ENCODE data around the gene UGT1A6. TPM values are rescaled to one million over a fixed set of nuclear protein-coding genes. Genes with fewer than 3 reads are reported as not detected.
"Not testable (repeated sequence)": the region's sequence is repeated elsewhere in the genome, so short reads cannot be mapped to it uniquely, and the experiment has no call there.

The UGT1A6 gene
- total RNA-seq, 2 donors from 2014 or later: 4.4 to 5.5 TPM

- Histone ChIP-seq H3K9ac (ENCODE audit: low read depth in 2 of 2, low read length in 2 of 2) (no peak within 1 kb of the TSS), H3K27me3 (no peaks in the 10 kb centered on the region), H3K27ac (no peak within 1 kb of the TSS), H3K36me3 (no peaks in the 10 kb centered on the region), H3K4me1 (no peaks in the 10 kb centered on the region), H3K9me3 (no peaks in the 10 kb centered on the region), H3K4me3 (no peak within 1 kb of the TSS)
- no peak for DNase-seq
- TF ChIP-seq, protein P1, sequence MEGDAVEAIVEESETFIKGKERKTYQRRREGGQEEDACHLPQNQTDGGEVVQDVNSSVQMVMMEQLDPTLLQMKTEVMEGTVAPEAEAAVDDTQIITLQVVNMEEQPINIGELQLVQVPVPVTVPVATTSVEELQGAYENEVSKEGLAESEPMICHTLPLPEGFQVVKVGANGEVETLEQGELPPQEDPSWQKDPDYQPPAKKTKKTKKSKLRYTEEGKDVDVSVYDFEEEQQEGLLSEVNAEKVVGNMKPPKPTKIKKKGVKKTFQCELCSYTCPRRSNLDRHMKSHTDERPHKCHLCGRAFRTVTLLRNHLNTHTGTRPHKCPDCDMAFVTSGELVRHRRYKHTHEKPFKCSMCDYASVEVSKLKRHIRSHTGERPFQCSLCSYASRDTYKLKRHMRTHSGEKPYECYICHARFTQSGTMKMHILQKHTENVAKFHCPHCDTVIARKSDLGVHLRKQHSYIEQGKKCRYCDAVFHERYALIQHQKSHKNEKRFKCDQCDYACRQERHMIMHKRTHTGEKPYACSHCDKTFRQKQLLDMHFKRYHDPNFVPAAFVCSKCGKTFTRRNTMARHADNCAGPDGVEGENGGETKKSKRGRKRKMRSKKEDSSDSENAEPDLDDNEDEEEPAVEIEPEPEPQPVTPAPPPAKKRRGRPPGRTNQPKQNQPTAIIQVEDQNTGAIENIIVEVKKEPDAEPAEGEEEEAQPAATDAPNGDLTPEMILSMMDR (IDR thresholded peaks at IDR 0.05): no peak
- intact Hi-C loops (cut with DNase I): no loop called here
Measured at GRCh38 chr2:233728723-233729301, 36.1 kb downstream of the UGT1A6 start, which contains the start of gene UGT1A3. UGT1A3 (plus strand) TSS chr2:233729042; CDS start chr2:233729127, 85 bp downstream.

- intact Hi-C loops (cut with DNase I); H3K9me3 ChIP-seq; H3K36me3 ChIP-seq; H3K9ac ChIP-seq (ENCODE audit: low read depth in 2 of 2, low read length in 2 of 2); H3K4me3 ChIP-seq; H3K27ac ChIP-seq; H3K27me3 ChIP-seq; H3K4me1 ChIP-seq: not testable (repeated sequence)
- DNase-seq: peak; percentile 47
Measured at GRCh38 chr2:233736868-233737653, 44.4 kb downstream of the UGT1A6 start.

DNA sequence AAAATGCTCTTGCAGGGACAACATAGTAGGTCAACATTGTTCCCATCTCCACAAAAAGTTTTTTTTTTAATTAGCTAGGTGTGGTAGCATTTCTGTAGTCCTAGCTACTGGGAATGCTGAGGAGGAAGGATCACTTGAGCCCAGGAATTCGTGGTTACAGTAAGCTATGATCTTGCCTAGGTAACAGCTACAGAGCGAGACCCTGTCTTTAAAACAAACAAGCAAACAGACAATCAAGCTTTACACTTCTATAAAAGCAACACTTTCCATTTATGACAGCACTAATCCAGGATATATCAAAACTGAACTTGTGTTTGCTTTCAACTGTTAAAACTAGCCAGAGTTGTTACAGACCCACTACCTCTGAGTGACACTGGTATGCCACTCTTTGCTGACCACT is 48.2 kb downstream of the UGT1A6 start:
- Histone ChIP-seq H3K36me3 (no peaks in the 10 kb centered on the region), H3K27ac (no peak overlapping the region), H3K27me3 (no peaks in the 10 kb centered on the region), H3K9ac (ENCODE audit: low read depth in 2 of 2, low read length in 2 of 2) (no peak overlapping the region), H3K4me3 (no peak overlapping the region), H3K4me1 (no peaks in the 10 kb centered on the region), H3K9me3 (no peaks in the 10 kb centered on the region)
- intact Hi-C loops (cut with DNase I): no loop called here
- TF ChIP-seq, protein P1 (IDR thresholded peaks at IDR 0.05): no peak
- no peak for DNase-seq

GRCh38 chr2:233743464-233744259 is 51.0 kb downstream of the UGT1A6 start:
- intact Hi-C loops (cut with DNase I): no loop called here
- Histone ChIP-seq H3K9ac (ENCODE audit: low read depth in 2 of 2, low read length in 2 of 2) (no peak overlapping the region), H3K9me3 (no peaks in the 10 kb centered on the region), H3K4me3 (no peak overlapping the region), H3K27ac (no peak overlapping the region), H3K36me3 (no peaks in the 10 kb centered on the region), H3K27me3 (no peaks in the 10 kb centered on the region), H3K4me1 (no peaks in the 10 kb centered on the region)
- TF ChIP-seq, protein P1 (IDR thresholded peaks at IDR 0.05): no peak
- DNase-seq: no peak

GRCh38 chr2:233745073-233745755 is 52.5 kb downstream of the UGT1A6 start:
- H3K4me3 ChIP-seq: no peak overlapping the region
- intact Hi-C loops (cut with DNase I): no loop called here
- H3K9me3 ChIP-seq: no peaks in the 10 kb centered on the region
- TF ChIP-seq, protein P1 (IDR thresholded peaks at IDR 0.05): no peak
- no peak overlapping the region for H3K27ac ChIP-seq
- no peaks in the 10 kb centered on the region for H3K4me1 ChIP-seq
- H3K36me3 ChIP-seq: no peaks in the 10 kb centered on the region
- no peak for DNase-seq
- H3K27me3 ChIP-seq: no peaks in the 10 kb centered on the region
- H3K9ac ChIP-seq (ENCODE audit: low read depth in 2 of 2, low read length in 2 of 2): no peak overlapping the region

DNA sequence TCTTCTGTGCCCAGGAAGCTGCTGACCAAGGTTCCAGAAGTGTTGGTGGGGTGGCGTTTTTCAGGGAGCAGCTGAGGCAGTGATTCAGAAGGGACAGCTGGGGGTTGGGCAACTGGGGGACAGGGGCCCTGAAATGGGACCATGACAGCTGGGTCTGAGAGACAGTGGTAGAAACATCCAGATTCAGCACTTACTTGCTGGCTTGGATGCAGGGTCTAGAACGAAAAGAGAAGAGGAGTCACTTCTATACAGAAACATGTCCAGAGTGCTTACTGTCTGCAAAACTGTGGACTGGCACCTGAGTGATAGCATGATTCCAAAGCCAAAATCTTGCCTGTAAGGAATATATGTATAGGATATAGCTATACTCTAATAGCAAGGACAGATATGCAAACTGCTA is 53.1 kb downstream of the UGT1A6 start:
- H3K27ac ChIP-seq; DNase-seq; H3K4me1 ChIP-seq; H3K4me3 ChIP-seq; H3K36me3 ChIP-seq; H3K9me3 ChIP-seq; H3K9ac ChIP-seq (ENCODE audit: low read depth in 2 of 2, low read length in 2 of 2); intact Hi-C loops (cut with DNase I); H3K27me3 ChIP-seq: not testable (repeated sequence)

All from colonic mucosa (tissue), 4 donors.